OCI-LY7 (cell line): ENCODE measurements around the gene GGT5. TPM values are rescaled to one million over a fixed set of nuclear protein-coding genes. Genes with fewer than 3 reads are reported as not detected.
"Not testable (repeated sequence)": the region's sequence is repeated elsewhere in the genome, so short reads cannot be mapped to it uniquely, and the experiment has no call there.

Source experiments
- BruUV-seq: library from RNA; stranded (reverse); fragments of 400-500 nt; replicated peaks from 2 replicates; lab custom pipeline; 2021; lab: Mats Ljungman, UMichigan
- CTCF ChIA-PET: fragments of 300-600 bp; sonication (Branson Sonifier 250); formaldehyde crosslinking; loops from one replicate; lab custom pipeline; 2022; ENCODE audit warnings: antibody characterized with exemption; ENCODE audit not compliant: unreplicated experiment; lab: Charles Lee
- POLR2A ChIA-PET: fragments of 300-600 bp; sonication (Branson Sonifier 250); formaldehyde crosslinking; loops from one replicate; lab custom pipeline; 2022; ENCODE audit warnings: antibody characterized with exemption; lab: Charles Lee
- DNase-seq: peaks from one replicate; pipeline ENCODE4 v3.0.0-alpha.2; 2015; ENCODE audit warnings: low spot score
- H2AFZ ChIP-seq: fragments of 200-600 bp; sonication (generic), shearing (Covaris generic); 2 replicates; pipeline ENCODE4 v1.6.1; 2014; ENCODE audit warnings: mild to moderate bottlenecking, antibody characterized with exemption, low read length, moderate library complexity
- H3K27ac ChIP-seq: fragments of 200-600 bp; sonication (generic); 2 replicates; pipeline ENCODE4 v1.5.1; 2014; ENCODE audit warnings: mixed run types, low read depth, mild to moderate bottlenecking, moderate library complexity, low read length, inconsistent platforms; ENCODE audit not compliant: poor library complexity, severe bottlenecking
- H3K36me3 ChIP-seq: fragments of 200-600 bp; sonication (generic); 2 replicates; pipeline ENCODE4 v1.6.1; 2014; ENCODE audit warnings: mild to moderate bottlenecking, antibody characterized with exemption, low read length, moderate library complexity, mixed read lengths; ENCODE audit not compliant: insufficient read depth
- H3K4me1 ChIP-seq: fragments of 200-600 bp; sonication (generic); 2 replicates; pipeline ENCODE4 v1.5.1; 2014; ENCODE audit warnings: mild to moderate bottlenecking, low read length; ENCODE audit not compliant: insufficient read depth, poor library complexity, severe bottlenecking
- H3K4me2 ChIP-seq: fragments of 200-600 bp; sonication (generic); 2 replicates; pipeline ENCODE4 v1.6.1; 2014; ENCODE audit warnings: mild to moderate bottlenecking, low read length
- H3K4me3 ChIP-seq: fragments of 200-600 bp; sonication (generic); 2 replicates; pipeline ENCODE4 v1.5.1; 2014; ENCODE audit warnings: mild to moderate bottlenecking, low read depth, low read length; ENCODE audit not compliant: poor library complexity, severe bottlenecking
- H3K79me2 ChIP-seq: fragments of 200-600 bp; sonication (generic); 2 replicates; pipeline ENCODE4 v1.6.1; 2016; ENCODE audit warnings: low read depth, mild to moderate bottlenecking, low read length, moderate library complexity, mixed read lengths; ENCODE audit not compliant: insufficient read depth
- H3K9me2 ChIP-seq: fragments of 200-600 bp; sonication (generic); 2 replicates; pipeline ENCODE4 v1.6.1; 2016; ENCODE audit warnings: mild to moderate bottlenecking, low read length, mixed read lengths; ENCODE audit not compliant: insufficient read depth
- H3K9me3 ChIP-seq: fragments of 200-600 bp; sonication (generic); 2 replicates; pipeline ENCODE4 v1.6.1; 2014; ENCODE audit warnings: mild to moderate bottlenecking, mixed run types, low read length, mixed read lengths
- H4K20me1 ChIP-seq: fragments of 200-600 bp; sonication (generic); 2 replicates; pipeline ENCODE4 v1.6.1; 2014; ENCODE audit warnings: mild to moderate bottlenecking, antibody characterized with exemption, low read length, moderate library complexity, mixed read lengths; ENCODE audit not compliant: insufficient read depth
- EZH2phosphoT487 ChIP-seq: fragments of 200-600 bp; sonication (generic); IDR thresholded peaks from 2 replicates; pipeline ENCODE4 v1.6.1; 2018; ENCODE audit warnings: low read depth, borderline replicate concordance, mild to moderate bottlenecking, mixed run types, antibody characterized with exemption, low read length, moderate library complexity, mixed read lengths
- intact Hi-C: fragments of 100-400 bp; cut with micrococcal nuclease; formaldehyde crosslinking; loops from one replicate; pipeline ENCODE4 v1.10.0; 2022; ENCODE audit not compliant: unreplicated experiment
- total RNA-seq, 2 experiments: library from RNA; depleted of rRNA in 1 of 2; stranded (reverse); fragments of >200 nt in 1 of 2; shearing (Covaris generic) in 1 of 2; gene quantifications; 2 replicates each; pipeline ENCODE4 v1.2.3, GENCODE V29; 2014 to 2022
- TF ChIP-seq, protein P1 (sequence below): fragments of 200-600 bp; sonication (generic); conservative IDR thresholded peaks from 2 replicates; pipeline ENCODE4 v1.5.1; 2014; ENCODE audit warnings: mild to moderate bottlenecking, antibody characterized with exemption, low read length, moderate library complexity, mixed read lengths

GGT5 gene
- total RNA-seq, 2 experiments from 2014 or later: 0.06 TPM; not detected in 1

DNA sequence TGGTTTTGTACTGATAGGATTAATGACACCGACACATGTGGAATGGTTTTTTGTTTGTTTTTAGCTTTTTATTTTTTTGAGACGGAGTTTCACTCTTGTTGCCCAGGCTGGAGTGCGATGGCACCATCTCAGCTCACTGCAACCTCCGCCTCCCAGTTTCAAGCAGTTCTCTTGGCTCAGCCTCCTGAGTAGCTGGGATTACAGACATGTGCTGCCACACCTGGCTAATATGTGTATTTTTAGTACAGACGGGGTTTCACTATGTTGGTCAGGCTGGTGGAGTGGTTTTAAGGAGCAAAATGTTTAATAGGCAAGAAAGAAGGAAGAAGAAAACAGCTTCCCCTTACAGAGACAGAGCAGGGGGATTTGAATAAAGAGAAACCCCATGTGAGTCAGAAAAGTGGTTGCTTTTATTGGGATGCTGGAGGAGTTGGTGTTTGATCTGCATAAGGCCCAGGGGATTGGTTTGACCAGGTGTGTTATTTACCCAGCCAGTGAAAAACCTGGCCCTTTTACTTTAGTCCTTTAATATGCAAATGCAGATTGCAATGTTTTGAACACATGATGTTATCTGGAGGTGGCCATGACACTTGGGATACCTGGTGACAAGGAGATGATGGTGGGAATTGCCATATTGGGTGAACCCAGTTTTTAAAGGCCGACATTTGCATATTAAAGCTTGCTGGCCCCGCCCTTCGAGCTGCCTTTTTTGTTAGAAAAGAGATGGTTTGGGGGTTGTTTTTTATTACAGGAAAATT lies 39.3 kb downstream of the GGT5 start:
- Histone ChIP-seq H3K36me3 (no peaks in the 10 kb centered on the region), H2AFZ (no peak overlapping the region), H3K4me3 (no peak overlapping the region), H3K4me1 (peaks cover 15% of the 10 kb centered on the region), H4K20me1 (no peaks in the 10 kb centered on the region), H3K27ac (peak overlapping the region; percentile 16), H3K4me2 (peak overlapping the region; percentile 34; the same call in 1 of the 2 replicates), H3K9me2 (no peaks in the 10 kb centered on the region), H3K79me2 (no peaks in the 10 kb centered on the region), H3K9me3 (peaks cover 11% of the 10 kb centered on the region; the same call in 1 of the 2 replicates)
- ChIA-PET CTCF (no interaction called here), POLR2A (no interaction called here)
- no TSS peak for BruUV-seq
- intact Hi-C loops: no loop called here
- DNase-seq: no peak
- TF ChIP-seq, protein P1, sequence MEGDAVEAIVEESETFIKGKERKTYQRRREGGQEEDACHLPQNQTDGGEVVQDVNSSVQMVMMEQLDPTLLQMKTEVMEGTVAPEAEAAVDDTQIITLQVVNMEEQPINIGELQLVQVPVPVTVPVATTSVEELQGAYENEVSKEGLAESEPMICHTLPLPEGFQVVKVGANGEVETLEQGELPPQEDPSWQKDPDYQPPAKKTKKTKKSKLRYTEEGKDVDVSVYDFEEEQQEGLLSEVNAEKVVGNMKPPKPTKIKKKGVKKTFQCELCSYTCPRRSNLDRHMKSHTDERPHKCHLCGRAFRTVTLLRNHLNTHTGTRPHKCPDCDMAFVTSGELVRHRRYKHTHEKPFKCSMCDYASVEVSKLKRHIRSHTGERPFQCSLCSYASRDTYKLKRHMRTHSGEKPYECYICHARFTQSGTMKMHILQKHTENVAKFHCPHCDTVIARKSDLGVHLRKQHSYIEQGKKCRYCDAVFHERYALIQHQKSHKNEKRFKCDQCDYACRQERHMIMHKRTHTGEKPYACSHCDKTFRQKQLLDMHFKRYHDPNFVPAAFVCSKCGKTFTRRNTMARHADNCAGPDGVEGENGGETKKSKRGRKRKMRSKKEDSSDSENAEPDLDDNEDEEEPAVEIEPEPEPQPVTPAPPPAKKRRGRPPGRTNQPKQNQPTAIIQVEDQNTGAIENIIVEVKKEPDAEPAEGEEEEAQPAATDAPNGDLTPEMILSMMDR: no peak
- no peak for TF ChIP-seq EZH2phosphoT487

DNA sequence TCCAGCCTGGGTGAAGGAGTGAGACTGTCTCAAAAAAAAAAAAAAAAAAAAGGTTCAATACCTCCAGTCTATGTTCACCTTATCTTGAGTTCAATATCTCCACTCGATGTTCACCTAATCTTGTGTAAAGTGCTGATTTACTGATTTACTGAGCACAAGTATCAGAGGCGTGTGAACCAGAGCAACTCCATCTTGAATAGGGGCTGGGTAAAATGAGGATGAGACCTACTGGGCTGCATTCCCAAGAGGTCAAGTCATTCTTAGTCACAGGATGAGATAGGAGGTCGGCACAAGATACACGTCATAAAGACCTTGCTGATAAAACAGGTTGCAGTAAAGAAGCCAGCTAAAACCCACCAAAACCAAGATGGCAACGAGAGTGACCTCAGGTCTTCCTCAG lies 41.0 kb downstream of the GGT5 start:
- POLR2A ChIA-PET, intact Hi-C loops, H3K36me3 ChIP-seq, CTCF ChIA-PET, H4K20me1 ChIP-seq, H3K79me2 ChIP-seq, BruUV-seq, H2AFZ ChIP-seq, H3K4me3 ChIP-seq, DNase-seq, H3K27ac ChIP-seq, H3K9me2 ChIP-seq, H3K4me2 ChIP-seq: not testable (repeated sequence)
- peaks cover 11% of the 10 kb centered on the region; the same call in 1 of the 2 replicates for H3K9me3 ChIP-seq
- peaks cover 15% of the 10 kb centered on the region for H3K4me1 ChIP-seq

DNA sequence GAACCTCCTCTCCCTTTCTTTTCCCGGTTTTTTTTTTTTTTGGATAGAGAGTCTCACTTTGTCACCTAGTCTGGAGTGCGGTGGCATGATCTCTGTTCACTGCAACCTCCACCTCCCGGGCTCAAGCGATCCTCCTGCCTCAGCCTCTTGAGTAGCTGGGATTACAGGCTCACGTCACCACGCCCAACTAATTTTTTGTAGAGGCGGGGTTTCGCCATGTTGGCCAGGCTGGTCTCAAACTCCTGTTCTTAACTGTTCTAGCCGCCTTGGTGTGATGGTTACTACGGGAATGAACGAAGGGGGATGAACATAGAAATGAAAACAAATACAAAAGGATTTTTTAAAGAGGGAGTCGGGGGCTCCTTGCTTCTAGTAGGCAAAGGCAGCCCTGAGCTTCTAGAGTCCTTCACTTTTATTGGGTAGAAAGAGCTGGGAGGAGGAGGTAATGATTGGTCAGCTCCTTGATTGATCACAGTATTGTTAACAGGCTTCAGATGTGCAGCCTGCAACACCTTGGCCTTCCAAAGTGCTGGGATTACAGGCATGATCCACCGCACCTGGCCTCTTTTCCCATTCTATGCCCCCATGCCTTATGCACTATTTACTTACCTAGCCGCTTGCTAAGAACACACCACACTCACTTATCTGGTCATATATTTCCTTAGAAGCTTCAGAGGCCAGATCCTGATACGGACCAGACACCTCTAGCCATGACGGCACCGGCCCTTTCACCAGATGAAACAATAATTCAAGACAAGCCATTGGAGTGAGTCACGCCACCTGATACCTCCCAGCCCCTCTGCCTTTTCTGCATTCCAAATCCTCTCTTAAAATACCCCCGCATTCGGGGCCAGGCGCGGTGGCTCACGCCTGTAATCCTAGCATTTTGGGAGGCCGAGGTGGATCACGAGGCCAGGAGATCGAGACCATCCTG lies 42.9 kb downstream of the GGT5 start:
- H3K27ac ChIP-seq: no peak overlapping the region
- no peaks in the 10 kb centered on the region for H3K79me2 ChIP-seq
- no TSS peak for BruUV-seq
- no peaks in the 10 kb centered on the region for H3K9me2 ChIP-seq
- peaks cover 12% of the 10 kb centered on the region for H3K4me1 ChIP-seq
- intact Hi-C loops: no loop called here
- no peak overlapping the region for H3K4me3 ChIP-seq
- no peaks in the 10 kb centered on the region for H3K36me3 ChIP-seq
- H3K9me3 ChIP-seq: peaks cover 11% of the 10 kb centered on the region; the same call in 1 of the 2 replicates
- CTCF ChIA-PET: no interaction called here
- TF ChIP-seq EZH2phosphoT487: no peak
- TF ChIP-seq, protein P1: no peak
- H4K20me1 ChIP-seq: no peaks in the 10 kb centered on the region
- POLR2A ChIA-PET: no interaction called here
- no peak overlapping the region for H3K4me2 ChIP-seq
- DNase-seq: no peak
- H2AFZ ChIP-seq: no peak overlapping the region
